Left forelimb (tissue), 1 donor: ENCODE data around the gene VPS52.
A peak's percentile ranks its signal among the peaks of the same experiment; 100 is the strongest.
"Not testable (repeated sequence)": the region's sequence is repeated elsewhere in the genome, so short reads cannot be mapped to it uniquely, and the experiment has no call there.

Experiments
- DNase-seq: peaks from one replicate; pipeline ENCODE4 v3.0.0-alpha.2; 2018; ENCODE audit warnings: low spot score

VPS52 gene

DNA sequence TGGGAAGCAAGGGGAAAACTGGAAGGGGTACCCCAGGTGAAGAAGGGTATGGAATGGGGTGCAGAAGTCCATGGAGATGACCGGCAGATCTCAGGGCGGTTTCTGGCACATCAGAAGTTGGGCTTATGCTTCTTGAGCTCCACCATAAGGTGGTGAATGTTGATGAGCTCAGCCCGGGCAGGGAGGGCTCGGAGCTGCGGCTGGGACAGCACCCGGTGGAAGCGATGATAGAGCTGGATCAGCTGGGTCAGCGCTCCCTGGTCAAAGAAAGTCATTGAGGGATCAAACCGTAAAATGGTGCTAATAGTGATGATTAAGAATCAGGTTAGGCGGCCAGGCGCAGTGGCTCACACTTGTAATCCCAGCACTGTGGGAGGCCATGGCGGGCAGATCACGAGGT, 20.9 kb downstream of the VPS52 start:
- DNase-seq: peak; percentile 61

DNA sequence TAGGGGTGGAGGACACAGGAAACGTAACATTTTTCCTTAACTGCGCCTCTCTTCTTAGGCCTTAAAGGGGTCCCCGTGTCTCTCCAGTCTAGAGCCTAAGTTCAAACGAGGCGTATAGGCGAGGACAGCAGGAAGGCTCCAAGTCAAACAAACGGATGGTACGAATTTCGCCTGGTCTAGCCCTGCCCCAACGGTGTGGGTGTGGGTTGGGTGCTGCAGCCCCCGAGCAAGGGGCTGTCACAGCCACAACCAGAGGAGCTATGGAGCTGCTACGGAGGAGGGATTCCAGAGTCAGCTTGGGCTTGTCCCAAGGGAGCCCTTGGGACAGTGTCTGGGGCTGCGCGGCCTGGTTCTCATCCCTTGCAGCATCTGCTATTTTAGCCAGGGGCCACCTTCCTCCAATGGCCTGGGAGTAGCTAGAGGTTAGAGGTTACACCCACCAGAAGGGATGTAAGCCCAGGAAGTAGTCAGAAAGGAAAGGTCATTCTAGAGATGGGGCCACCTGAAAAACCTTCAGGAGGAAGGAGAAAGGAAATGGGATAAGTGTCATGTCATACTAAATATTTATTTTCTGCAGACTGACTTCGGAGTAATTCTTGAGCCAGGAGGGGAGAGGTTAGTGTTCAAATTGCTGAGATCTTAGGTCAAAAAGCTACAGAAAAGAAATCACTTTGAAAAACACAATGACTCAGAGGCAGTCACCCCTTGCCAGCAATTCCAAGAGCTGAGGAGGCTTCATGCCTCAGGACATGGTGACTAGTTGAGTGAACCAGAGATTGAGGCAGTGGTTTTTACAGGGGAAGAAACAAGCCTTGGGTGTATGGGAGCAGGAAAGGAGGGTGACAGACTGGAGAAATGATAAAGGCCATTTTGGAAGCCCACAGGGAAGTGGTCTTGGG, 21.7 kb downstream of the VPS52 start:
- DNase-seq: peak; percentile 5

DNA sequence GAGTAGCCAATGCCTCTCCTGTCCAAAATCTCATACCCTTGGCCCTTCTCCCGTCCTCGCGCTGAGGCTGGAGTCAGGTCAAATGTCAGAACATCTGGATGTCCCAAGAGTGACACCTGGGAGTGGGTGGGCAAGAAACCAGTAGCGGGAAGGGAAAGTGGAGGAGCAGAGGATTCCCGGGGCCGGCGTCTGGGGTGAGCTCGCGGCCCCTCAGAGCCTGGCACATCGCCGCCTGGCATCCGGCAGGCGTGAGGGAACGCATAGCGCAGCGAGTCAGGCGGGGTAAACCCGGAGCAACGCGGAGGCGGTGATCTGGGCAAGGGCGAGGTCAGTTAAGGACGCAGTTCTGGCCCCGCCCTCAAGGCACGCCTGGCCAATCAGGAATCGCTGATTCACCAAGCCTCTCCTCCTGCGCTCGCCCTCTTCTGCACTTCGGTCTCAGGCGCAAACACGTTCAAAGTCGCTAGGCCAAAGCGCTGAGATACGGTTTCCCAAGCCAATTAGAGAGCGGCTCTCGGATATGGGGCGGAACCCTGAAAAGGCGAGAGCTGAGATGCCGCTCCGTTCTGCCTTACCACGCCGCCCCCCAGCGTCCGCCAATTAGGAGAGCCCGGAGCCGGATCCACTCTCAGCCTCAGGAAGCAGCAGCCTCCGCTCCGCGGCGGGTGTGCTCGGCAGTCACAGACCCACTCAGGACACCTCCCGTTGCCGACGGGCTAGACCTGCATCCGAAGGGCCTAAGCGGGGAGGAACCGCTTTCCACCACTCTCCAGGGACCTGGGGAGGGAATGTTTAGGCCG, 22.5 kb downstream of the VPS52 start:
- peak; percentile 93 for DNase-seq

DNA sequence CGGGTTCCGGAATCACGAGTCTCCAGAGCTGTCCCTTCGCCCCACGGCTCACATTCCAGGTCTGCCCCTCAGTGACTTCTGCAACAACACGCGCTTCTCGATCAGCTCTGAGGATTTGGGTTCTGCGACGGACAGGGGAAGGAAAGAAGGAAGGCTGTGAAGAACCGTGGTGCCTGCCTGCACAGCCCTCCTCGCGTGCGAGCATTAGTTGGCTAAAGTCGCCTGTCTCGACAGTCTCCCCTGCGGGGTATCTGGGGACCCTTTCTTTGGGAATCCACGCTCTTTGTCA, 23.1 kb downstream of the VPS52 start:
- no peak for DNase-seq

DNA sequence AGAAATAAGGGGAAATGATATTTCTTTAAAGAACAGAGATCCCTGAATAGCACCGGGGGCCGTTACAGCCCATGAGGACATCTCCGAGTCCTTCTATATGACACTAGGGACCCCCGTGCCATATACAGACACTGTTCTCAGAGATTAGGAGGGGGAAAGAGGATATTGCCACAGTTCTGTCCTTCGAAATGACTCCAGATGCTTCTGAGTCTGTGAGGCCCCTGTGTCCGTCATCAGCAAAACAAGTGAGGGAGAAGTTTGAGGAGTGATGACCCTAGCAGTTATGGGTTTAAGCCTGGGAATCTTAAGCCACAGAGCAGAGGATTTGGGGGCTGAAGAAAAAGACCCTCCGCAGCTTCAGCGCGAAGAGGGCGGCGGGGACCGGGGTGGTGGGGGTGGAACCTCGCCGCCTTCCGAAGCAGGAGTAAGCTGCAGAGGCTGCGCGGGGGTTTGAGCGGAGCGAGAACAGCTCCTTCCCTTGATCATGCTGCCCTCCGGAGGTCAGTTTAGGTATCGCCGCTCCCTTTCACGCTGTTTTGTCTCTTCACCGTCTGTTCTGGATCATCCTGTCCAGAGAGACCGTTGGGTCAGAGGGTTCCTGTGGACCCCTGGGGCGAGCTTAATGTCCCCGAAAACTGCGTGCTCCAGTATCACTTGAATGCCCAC, 23.6 kb downstream of the VPS52 start:
- peak; percentile 92 for DNase-seq

DNA sequence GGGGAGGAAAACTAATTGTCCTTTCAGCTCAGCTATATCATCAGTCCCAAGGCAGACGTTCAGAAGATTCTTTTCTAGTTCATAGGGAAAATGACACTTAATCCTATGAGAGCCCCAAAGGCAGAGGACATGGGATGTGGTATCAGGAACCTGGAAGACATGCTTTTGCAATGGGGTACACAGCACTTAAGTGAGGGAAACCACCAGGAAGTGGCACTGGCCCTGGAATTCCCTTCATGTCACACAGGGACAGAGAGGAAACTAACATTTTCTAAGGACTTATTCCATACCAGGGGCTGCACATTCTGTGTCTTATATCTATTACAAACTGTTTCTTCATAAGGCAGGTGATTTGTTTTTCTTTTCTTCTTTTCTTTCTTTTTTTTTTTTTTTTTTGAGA, 28.2 kb downstream of the VPS52 start:
- DNase-seq: no peak

DNA sequence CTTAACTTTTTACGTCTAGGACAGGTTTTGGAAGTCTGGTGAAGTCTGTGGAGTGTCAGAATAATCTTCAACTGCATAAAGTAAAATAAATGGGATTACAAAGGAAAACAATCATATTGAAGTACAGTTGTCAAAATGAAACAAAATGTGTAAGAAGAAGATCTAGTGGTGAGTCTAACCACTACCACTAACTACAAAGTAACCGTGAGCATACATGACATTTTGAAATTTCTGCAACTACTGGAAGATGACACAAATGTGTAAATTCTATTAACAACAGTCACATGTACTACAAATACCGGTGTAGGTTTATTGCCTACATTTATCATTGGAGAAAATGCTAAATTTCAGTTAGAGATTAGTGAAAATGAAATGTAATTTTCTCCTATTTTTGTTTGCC, 29.7 kb downstream of the VPS52 start:
- no peak for DNase-seq

DNA sequence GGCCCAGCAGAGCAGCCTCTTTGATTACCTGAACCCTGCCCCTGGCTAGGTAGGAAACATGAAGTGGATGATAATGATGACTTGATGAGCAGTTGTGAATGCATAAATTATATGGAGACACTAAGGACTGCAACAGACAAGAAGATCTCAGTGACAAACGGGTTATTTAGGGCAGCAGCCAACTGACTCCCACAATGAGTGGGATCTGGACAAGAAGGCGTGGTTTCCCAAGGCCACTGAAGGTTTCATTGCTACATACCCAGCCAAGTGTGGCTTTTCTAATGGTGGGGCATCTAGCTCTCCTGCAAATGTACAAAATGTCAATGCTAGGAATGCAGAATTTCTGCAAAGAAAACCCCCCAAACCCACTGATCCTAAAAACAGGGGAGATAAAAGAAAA, 33.9 kb downstream of the VPS52 start:
- DNase-seq: no peak

DNA sequence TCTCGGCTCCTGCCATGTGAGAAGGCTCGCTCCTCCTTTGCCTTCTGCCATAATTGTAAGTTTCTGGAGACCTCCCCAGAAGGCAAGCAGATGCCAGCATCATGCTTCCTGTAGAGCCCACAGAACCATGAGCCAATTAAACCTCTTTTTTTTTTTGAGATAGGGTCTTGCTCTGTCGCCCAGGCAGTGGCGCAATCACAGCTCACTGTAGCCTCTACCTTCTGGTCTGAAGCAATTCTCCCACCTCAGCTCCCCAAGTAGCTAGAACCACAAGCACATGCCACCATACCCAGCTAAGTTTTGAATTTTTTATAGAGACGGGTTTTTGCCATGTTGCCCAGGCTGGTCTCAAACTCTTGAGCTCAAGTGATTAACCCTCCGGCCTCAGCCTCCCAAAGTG, 34.8 kb downstream of the VPS52 start:
- DNase-seq: no peak

DNA sequence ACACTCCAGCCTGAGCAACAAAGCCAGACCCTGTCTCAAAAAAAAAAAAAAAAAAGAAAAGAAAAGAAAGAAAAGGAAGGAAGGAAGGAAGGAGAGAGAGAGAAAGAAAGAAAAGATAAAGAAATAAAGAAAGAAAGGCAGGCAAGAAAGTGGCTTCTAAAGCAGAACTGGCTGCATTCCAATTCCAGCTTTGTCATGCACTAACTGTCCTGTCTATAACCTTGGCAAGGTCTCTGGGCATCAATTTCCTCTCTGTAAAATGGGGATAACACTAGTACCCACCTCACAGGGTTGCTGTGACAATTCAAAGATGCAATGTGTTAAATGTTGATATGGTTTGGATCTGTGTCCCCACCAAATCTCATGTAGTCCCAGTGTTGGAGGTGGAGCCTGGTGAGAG, 35.3 kb downstream of the VPS52 start:
- DNase-seq: no peak

DNA sequence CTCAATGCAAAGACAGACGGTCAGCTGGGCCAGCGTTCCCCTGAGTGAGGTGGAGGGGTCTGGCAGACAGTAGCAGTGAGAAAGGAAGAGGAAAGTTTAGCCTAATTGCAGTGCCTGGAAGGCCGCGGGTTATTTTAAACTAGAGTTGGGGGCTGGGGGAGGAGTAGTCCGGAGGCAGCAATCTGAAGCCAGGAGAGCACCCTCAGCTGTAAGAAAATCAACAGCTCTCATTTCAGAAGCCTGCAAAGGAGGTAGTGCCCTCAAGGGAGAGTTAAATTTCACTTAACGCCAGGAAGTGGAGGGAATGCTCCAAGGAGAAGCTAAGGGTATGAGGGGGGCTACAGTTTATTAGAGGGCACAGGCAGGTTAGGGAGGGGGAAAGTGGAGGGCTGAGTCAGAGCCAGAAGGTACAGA, 36.4 kb downstream of the VPS52 start:
- DNase-seq: no peak

DNA sequence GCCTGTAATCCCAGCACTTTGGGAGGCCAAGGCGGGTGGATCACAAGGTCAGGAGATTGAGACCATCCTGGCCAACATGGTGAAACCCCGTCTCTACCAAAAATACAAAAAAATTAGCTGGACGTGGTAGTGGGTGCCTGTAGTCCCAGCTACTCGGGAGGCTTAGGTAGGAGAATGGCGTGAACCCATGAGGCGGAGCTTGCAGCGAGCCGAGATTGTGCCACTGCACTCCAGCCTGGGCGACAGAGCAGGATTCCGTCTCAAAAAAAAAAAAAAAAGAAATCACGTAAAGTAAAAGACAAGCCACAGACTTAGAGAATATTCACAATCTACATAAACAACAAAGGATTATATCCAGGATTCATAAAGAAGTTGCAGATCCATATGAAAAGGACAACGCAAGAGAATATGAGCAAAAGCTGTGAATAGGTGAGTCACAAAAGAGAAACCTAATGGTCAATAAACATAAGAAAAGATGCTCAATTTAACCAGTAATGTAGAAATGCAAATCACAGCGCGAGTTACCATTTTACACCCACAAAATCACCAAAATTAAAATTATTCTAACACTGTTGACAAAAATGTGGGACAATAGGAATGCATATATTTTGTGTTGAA, 45.1 kb downstream of the VPS52 start:
- not testable (repeated sequence) for DNase-seq

DNA sequence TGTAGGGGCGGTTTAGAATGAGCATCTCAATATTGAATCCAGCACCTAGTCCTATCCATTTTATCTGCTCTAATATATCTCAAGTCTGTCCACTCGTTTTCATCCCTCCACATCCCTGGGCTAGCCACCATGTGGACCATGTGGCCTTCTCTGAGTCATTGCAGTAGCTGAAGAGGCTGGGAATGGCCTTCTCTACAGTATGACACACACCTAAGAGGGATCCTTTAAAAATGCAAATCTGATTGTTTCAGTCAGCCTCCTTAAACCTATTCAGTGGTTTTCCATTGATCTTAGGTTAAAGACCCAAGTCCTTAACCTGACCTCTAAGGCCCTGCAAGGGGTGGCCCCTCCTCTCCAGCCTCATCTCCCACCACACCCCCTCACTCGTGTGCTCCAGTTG, 54.0 kb downstream of the VPS52 start:
- DNase-seq: no peak

DNA sequence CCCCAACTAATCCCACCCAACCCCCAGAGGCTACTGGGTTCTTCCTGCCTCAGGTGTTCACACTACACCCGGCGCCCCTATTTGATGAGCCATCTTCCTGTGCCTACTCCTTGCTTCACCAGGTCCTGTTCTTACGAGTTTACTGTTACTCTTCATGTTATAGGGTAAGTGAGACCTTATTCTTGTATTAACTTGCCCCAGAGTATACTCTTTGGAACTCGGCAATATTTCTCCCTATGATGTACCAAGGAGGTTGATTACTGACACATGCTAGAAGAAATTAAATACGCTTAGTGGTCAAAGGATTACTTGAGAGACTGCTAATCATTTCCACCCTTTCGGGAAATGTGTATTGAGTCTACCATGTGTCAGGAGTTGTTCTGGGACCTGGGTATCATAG, 54.4 kb downstream of the VPS52 start:
- DNase-seq: no peak

DNA sequence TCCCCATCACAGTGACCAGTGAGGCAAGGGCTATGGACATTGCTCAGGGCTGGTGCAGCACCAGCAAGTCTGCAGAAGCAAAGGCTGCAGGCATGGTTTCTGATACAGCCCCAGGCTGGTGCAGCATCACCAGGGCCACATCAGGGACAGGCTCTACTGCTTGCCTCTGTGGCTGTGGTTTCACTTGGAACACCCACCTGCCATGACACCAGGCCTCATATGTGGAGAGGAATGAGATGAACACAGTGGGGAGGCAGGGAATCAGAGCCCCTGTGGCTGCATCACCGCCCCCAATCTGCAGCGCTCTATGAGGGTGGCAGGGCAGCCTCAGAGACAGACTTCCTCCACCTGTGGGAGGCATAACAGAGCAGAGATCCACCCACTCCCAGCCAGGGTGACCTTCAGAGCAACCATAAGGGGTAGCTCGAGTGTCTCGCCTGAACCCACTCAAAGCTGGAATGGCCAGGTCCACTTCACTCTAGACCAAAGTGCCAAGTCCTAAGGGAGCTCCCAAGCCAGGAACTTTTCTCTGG, 55.5 kb downstream of the VPS52 start:
- DNase-seq: no peak

DNA sequence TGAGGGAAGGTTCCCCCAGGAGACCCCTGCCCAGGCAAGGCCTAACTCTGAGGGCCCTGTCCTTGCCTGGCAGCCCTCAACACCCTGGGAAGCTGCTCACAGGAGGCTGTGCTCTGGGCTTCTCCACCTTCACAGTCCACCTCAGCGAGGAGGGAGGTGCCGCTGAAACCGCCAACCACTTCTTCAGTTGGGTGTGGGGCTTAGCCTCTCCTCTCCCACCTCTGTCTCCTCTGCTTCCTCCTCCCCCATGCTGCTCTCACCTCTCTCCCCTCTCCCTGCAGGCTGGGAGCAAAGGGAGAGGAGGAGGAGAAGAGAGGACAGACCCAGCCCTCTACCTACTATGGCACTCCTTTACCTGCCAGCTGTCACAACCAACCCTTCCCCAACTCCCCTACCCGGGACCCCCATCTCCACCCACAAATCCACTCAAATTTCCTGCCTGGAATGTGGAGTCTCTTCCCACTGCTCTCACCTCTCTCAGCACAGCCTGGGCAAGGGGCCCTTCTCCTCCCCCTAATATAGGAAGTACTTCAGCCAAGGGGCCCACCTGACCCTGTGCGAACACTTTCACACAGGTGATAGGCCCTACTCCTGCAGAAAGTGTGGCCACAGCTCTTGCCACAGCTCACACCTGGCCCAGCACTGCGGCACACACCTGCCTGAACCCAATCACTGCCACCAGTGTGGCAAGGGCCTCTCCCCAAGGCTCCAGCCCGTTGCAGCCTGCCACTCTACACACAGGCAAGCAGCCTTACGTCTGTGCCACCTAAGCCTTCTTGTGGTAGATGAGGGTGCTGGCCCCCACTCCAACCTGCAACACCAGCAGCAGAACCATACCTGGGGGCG, 56.2 kb downstream of the VPS52 start:
- no peak for DNase-seq

DNA sequence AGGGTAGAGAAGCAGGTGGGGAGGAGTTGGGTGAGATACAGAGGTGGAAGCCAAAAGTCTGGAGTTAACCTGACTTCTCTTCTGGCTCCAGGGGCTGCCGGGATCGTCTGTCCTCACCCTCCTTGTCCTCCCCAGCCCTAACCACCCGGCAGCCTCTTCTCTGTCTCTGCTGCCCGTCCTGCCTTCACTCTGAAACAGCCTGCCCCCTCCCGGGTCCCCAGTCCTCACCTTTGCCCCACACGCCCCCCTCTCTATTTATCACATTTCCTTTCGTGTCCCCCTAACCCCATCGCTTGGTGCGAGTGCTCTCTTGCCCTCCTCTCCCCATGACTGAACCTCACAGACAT, 57.7 kb downstream of the VPS52 start:
- DNase-seq: no peak

DNA sequence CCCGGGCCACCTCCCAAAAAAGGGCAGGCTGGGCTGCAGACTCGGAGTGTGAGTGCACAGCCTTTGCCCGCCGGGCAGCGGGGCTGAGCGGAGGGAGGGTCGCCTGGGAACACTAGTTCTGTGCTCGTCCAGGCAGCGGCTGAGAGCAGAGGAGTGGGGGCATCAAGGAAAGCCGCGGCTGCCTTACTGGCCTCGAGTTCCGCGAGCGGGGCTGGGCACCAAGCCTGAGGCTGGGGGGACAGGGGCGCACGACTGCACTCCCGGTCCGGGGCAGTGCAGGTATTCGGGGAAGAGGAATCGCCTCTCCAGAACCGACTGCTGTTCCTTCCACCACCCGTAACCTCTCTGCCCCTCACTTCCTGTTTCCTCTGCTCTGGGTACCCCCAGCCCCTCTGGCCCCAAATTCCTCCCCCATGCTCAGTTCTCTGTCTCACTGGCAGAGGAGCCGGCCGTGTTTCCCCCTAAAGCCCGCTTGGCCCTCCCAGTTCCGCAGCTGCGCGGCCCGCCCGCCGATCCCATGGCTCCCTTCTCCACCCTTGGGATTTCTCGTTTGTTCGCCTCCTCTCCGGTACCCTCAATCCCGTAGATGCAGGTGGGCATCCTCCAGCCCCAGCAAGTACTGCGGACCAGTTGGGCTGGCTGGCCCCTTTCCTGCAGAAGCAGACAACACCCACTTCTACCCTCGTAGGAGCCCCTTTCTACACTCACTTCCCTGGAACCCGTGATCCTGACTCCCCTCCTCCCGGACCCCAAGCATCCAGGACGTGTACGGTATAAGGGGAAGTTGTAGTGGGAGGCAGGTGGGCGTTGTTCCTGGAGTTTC, 58.3 kb downstream of the VPS52 start:
- DNase-seq: no peak

DNA sequence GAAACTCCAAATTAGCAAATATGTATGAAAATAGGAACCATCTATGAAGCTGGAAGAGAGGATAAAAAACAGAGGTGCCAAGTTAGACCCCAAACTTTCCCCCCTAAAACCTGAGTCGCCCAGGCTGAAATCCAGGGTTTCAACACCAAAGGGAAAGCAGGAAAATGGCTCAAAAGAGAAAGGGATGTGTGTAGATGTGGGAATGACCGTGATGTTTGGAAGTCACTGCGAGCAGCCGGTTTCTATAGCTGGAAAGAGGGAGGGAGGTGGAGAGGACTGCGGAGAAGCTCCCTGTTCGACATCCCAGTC, 58.9 kb downstream of the VPS52 start:
- DNase-seq: no peak

DNA sequence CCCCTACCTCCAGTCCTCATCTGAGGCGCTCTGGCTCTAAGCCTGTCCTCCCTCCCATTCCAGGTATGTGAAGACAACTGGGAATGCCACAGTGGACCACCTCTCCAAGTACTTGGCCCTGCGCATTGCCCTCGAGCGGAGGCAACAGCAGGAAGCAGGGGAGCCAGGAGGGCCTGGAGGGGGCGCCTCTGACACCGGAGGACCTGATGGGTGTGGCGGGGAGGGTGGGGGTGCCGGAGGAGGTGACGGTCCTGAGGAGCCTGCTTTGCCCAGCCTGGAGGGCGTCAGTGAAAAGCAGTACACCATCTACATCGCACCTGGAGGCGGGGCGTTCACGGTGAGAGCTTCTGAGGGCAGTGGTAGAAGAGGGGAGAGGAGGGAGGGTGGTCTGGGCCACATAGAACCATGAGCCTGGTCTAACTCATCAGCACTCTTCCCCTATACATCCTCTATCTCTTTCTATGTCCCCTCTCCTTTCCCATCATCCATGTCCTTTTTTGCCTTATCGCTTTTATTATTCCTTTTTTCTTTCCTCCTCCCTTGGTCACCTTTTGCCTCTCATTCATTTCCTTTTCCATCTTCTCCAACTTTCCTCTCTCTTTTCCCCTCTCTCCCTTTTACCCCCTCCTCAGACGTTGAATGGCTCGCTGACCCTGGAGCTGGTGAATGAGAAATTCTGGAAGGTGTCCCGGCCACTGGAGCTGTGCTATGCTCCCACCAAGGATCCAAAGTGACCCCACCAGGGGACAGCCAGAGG, 59.8 kb downstream of the VPS52 start:
- DNase-seq: no peak
